Measurements from ENCODE around the gene IQCN.

The IQCN gene

GRCh38 chr19:18233224-18233825 lies 40.9 kb downstream of the IQCN start:
- peak; percentile 39 for DNase-seq (ENCODE audit: low spot score)

- peak; percentile 65 for DNase-seq (ENCODE audit: low spot score)
Observed at GRCh38 chr19:18232540-18233223, 41.6 kb downstream of the IQCN start.

DNA sequence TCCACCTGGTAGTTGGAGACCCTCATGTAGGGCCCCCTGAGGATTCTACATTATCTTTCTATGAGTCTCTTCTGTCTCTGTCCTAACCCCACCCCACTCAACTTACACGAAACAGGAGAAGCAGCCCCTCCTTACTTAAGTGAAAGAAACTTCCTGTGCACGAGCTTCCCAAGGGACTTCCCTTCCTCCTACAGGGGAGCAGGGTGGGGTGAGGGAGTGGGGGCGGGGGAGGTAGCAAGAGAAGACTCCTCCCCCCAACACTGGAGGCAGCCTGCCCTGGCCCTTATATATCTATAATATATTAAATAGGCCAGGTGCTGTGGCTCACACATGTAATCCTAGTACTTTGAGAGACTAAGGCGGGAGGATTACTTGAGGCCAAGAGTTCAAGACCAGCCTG lies 42.5 kb downstream of the IQCN start:
- DNase-seq (ENCODE audit: low spot score) = peak; percentile 78

DNA sequence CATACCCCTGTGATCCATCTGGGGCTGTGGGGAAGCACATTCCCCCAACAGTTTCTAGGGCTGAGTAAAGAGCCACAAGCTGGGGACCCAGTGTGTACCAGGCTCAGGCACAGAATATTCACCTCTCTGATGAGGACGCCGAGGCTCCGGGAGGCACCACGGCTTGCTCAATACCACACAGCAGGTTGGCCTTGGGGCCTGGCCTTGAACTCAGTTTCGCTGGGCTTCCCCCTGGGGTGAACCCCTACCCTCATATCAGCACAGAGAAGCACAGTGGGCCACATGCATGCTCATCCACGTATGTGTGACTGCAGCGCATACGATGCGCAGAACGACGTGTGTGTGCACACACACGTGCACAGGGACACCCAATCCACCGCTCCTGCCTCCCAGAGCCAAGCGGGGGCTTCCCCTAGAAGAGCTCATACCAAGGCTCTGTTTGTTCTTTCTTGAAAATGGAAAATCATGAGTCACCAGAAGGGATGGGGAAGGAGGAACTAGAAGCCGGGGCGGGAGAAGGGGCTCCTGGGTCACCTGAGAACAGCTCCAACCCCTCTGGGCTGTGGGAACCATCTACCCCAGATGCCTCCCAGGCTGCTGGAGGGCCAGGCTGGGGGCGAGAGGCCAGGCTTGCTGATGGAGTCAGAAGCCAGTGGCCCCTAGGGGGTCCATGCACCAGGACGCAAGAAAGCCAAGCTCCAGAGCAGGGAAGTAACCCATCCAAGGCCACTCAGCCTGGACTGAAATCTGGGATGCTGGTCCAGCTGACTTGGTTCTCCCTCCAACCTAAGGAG lies 43.1 kb downstream of the IQCN start:
- DNase-seq (ENCODE audit: low spot score) = peak; percentile 61

DNA sequence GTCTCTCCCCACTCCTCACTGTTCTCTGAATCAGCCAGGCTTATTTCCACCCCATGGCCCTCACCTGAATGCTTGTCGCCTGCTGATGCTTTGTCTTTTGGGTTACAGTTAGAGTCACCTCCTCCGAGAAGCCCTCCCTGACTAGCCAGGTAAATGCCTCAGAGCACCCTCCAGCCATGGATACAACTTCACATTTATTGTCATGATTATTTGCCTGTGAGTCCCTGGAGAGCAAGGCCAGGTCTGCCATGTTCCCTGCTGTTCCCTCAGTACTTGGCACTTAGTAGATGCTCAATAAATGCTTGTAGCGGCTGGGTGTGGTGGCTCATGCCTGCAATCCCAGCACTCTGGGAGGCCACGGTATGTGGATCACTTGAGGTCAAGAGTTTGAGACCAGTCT lies 44.3 kb downstream of the IQCN start:
- DNase-seq (ENCODE audit: low spot score) = no peak

- DNase-seq (ENCODE audit: low spot score) = no peak
Observed at GRCh38 chr19:18229474-18229873, 44.8 kb downstream of the IQCN start.

GRCh38 chr19:18227781-18228271 lies 46.4 kb downstream of the IQCN start:
- no peak for DNase-seq (ENCODE audit: low spot score)

GRCh38 chr19:18226956-18227780 lies 47.1 kb downstream of the IQCN start:
- DNase-seq (ENCODE audit: low spot score) = no peak

- peak; percentile 55 for DNase-seq (ENCODE audit: low spot score)
Observed at GRCh38 chr19:18225702-18226468, 48.4 kb downstream of the IQCN start, which contains the start of gene PDE4C. Gene PDE4C (minus strand): TSS chr19:18226438. CDS start chr19:18226415, 23 bp downstream.

- DNase-seq (ENCODE audit: low spot score) = peak; percentile 14
Observed at GRCh38 chr19:18225355-18225701, 48.9 kb downstream of the IQCN start.

- peak; percentile 96 for DNase-seq (ENCODE audit: low spot score)
Observed at GRCh38 chr19:18224525-18225354, 49.5 kb downstream of the IQCN start.

GRCh38 chr19:18223860-18224524 lies 50.3 kb downstream of the IQCN start:
- DNase-seq (ENCODE audit: low spot score) = peak; percentile 80

- no peak for DNase-seq (ENCODE audit: low spot score)
Observed at GRCh38 chr19:18221815-18222725, 52.2 kb downstream of the IQCN start.

GRCh38 chr19:18220632-18221275 lies 53.5 kb downstream of the IQCN start:
- no peak for DNase-seq (ENCODE audit: low spot score)

GRCh38 chr19:18219911-18220631 lies 54.2 kb downstream of the IQCN start:
- no peak for DNase-seq (ENCODE audit: low spot score)

GRCh38 chr19:18218600-18218999 lies 55.7 kb downstream of the IQCN start:
- DNase-seq (ENCODE audit: low spot score) = no peak

DNA sequence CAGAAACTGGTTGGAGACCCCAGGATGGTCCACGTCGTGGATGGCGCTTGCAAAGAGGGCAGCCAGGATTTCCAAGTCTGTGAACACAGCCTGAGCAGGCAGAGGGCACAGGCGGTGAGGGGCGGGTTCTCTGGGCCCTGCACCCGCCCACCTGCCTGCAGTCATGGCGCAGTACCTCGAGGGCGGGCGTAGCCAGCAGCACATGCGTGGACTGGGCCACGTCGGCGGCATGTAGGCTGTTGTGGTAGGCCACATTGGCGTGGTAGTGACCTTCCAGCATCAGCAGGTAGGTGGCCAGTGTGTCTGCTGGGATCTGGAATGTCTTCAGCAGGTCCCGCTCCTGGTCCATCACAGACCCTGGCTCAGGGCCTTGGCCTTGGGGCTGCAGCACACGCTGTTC lies 56.1 kb downstream of the IQCN start:
- DNase-seq (ENCODE audit: low spot score) = no peak

All from cerebellar cortex (tissue), 1 donor.